Thymus (tissue), 11 donors: ENCODE measurements around the gene CHRNA9. TPM values are rescaled to one million over a fixed set of nuclear protein-coding genes. Genes with fewer than 3 reads are reported as not detected.

ENCODE experiments used
- DNase-seq, 9 donors: peaks; one replicate each; pipeline ENCODE4 v3.0.0-alpha.2; 2013; ENCODE audit warnings: low spot score in 9 of 9, low read depth in 6 of 9, missing footprints in 1 of 9
- H3K27ac ChIP-seq, 2 donors: one replicate each; pipeline ENCODE4 v1.5.1; 2013; ENCODE audit warnings: control low read depth in 1 of 2, low read depth in 1 of 2, low read length in 1 of 2, mild to moderate bottlenecking in 1 of 2, moderate library complexity in 1 of 2
- H3K27me3 ChIP-seq, 2 donors: one replicate each; pipeline ENCODE4 v1.5.1; 2013; ENCODE audit warnings: low read length in 1 of 2; ENCODE audit not compliant: control insufficient read depth in 2 of 2, insufficient read depth in 1 of 2
- H3K36me3 ChIP-seq, 2 donors: one replicate each; pipeline ENCODE4 v1.5.1; 2013; ENCODE audit warnings: low read length in 1 of 2, mild to moderate bottlenecking in 1 of 2, moderate library complexity in 1 of 2; ENCODE audit not compliant: control insufficient read depth in 2 of 2, insufficient read depth in 2 of 2
- H3K4me1 ChIP-seq, 2 donors: one replicate each; pipeline ENCODE4 v1.5.1; 2013; ENCODE audit warnings: low read length in 2 of 2; ENCODE audit not compliant: control insufficient read depth in 2 of 2, insufficient read depth in 2 of 2
- H3K4me3 ChIP-seq, 2 donors: one replicate each; pipeline ENCODE4 v1.5.1; 2013; ENCODE audit warnings: low read length in 2 of 2, control low read depth in 1 of 2, mild to moderate bottlenecking in 1 of 2
- H3K9me3 ChIP-seq, 2 donors: one replicate each; pipeline ENCODE4 v1.5.1; 2013; ENCODE audit warnings: low read length in 1 of 2, mild to moderate bottlenecking in 1 of 2; ENCODE audit not compliant: control insufficient read depth in 2 of 2, insufficient read depth in 1 of 2
- WGBS: extraction: QIAGEN DNeasy Blood & Tissue Kit; methylation state at CpG from one replicate; pipeline ENCODE4 v1.1.7; 2013; 5-methylcytosine and 5-hydroxymethylcytosine counted together
- polyA plus RNA-seq: library from polyadenylated mRNA; stranded (reverse); fragments of 200-250 nt; gene quantifications from one replicate; pipeline ENCODE4 v1.2.3, GENCODE V29; 2013
- total RNA-seq: library from RNA; stranded (reverse); fragments of 120-200 nt; gene quantifications from one replicate; pipeline ENCODE4 v1.2.4, GENCODE V29; 2013
- donor health status: healthy.

Gene CHRNA9
- total and polyA plus RNA-seq, 2 donors: 0.68 to 0.99 TPM

- Histone ChIP-seq H3K4me1 (peaks cover 0 to 2% of the 10 kb centered on the region in 2 donors), H3K27ac (no peak overlapping the region), H3K36me3 (no peaks in the 10 kb centered on the region), H3K4me3 (no peak overlapping the region), H3K27me3 (no peaks in the 10 kb centered on the region), H3K9me3 (no peaks in the 10 kb centered on the region)
- no peak for DNase-seq
- WGBS: 97% methylated on average over 3 of the region's 3 CpGs
Measured at GRCh38 chr4:40399578-40399977, 64.4 kb downstream of the CHRNA9 start.

DNA sequence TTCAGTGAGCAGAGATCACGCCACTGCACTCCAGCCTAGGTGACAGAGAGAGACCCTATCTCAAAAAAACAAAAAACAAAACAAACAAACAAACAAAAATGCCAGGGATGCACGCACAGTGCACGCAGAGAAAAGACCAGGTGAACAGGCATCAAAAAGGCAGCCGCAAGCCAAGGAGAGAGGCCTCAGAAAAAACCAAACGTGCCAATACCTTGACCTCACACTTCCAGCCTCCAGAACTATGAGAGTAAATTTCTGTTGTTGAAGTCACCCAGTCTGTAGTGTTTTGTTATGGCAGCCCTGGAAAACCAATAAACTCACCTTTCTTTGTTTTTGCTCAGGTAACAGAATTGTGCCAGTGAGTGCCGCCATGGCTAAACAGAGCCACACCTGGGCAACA, 66.0 kb downstream of the CHRNA9 start:
- Histone ChIP-seq H3K27me3 (no peaks in the 10 kb centered on the region), H3K9me3 (no peaks in the 10 kb centered on the region), H3K4me3 (no peak overlapping the region), H3K27ac (no peak overlapping the region), H3K4me1 (peaks cover 0 to 2% of the 10 kb centered on the region in 2 donors), H3K36me3 (no peaks in the 10 kb centered on the region)
- DNase-seq: no peak
- WGBS: 99% methylated on average over 6 of the region's 6 CpGs

- Histone ChIP-seq H3K27me3 (no peaks in the 10 kb centered on the region), H3K36me3 (no peaks in the 10 kb centered on the region), H3K4me1 (no peaks in the 10 kb centered on the region), H3K4me3 (no peak overlapping the region), H3K27ac (no peak overlapping the region), H3K9me3 (peaks cover 0 to 4% of the 10 kb centered on the region in 2 donors)
- 96% methylated on average over 8 of the region's 8 CpGs for WGBS
- DNase-seq: no peak
Measured at GRCh38 chr4:40401631-40402030, 66.5 kb downstream of the CHRNA9 start.

- no peaks in the 10 kb centered on the region for H3K4me1 ChIP-seq
- H3K27me3 ChIP-seq: no peaks in the 10 kb centered on the region
- no peak overlapping the region for H3K27ac ChIP-seq
- no peak overlapping the region for H3K4me3 ChIP-seq
- DNase-seq: no peak
- H3K36me3 ChIP-seq: no peaks in the 10 kb centered on the region
- peaks cover 0 to 8% of the 10 kb centered on the region in 2 donors for H3K9me3 ChIP-seq
- 100% methylated on average over 1 of the region's 1 CpG for WGBS
Measured at GRCh38 chr4:40402556-40402955, 67.4 kb downstream of the CHRNA9 start.

- no peaks in the 10 kb centered on the region for H3K27me3 ChIP-seq
- H3K27ac ChIP-seq: no peak overlapping the region
- no peaks in the 10 kb centered on the region for H3K4me1 ChIP-seq
- DNase-seq: no peak
- no peak overlapping the region for H3K4me3 ChIP-seq
- over 99% methylated on average over 5 of the region's 5 CpGs for WGBS
- H3K36me3 ChIP-seq: no peaks in the 10 kb centered on the region
- H3K9me3 ChIP-seq: peaks cover 0 to 8% of the 10 kb centered on the region in 2 donors
Measured at GRCh38 chr4:40403081-40403480, 67.9 kb downstream of the CHRNA9 start.

Other genes with a start within 250 kb of the CHRNA9 start
- 109 TPM for gene RHOH, start 138.3 kb upstream of the CHRNA9 start, total RNA-seq
- 71.2 TPM for gene RHOH, start 138.3 kb upstream of the CHRNA9 start, polyA plus RNA-seq